ENCODE data around the gene PALB2. TPM values are rescaled to one million over a fixed set of nuclear protein-coding genes. Genes with fewer than 3 reads are reported as not detected.
"Not testable (repeated sequence)": the region's sequence is repeated elsewhere in the genome, so short reads cannot be mapped to it uniquely, and the experiment has no call there.

Gene PALB2
- total and polyA plus RNA-seq, 2 of the 8 experiments (the other 6 are each of a cell fraction or from before 2014, with no cell fraction given): 12.5 to 33.1 TPM

DNA sequence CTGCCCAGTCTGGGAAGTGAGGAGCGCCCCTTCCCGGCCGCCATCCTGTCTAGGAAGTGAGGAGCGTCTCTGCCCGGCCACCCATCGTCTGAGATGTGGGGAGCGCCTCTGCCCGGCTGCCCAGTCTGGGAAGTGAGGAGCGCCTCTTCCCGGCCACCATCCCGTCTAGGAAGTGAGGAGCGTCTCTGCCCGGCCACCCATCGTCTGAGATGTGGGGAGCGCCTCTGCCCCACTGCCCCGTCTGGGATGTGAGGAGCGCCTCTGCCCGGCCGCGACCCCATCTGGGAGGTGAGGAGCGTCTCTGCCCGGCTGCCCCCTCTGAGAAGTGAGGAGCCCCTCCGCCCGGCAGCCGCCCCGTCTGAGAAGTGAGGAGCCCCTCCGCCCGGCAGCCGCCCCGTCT, 57.8 kb downstream of the PALB2 start:
- Histone ChIP-seq H4K20me1 (replicated peaks in 1 of 2; ENCODE audit: control insufficient read depth in 1 of 2, insufficient read depth in 2 of 2, low read length in 2 of 2) (peaks cover 7 to 16% of the 10 kb centered on the region in 2 experiments), H3K79me2 (ENCODE audit: control insufficient read depth in 1 of 2, insufficient read depth in 2 of 2, low read length in 2 of 2) (peaks cover 0 to 12% of the 10 kb centered on the region in 2 experiments; a peak in 1 of 4 replicates), H3K36me3 (ENCODE audit: control insufficient read depth in 2 of 4, insufficient read depth in 4 of 4, low read length in 3 of 4) (peaks cover 15 to 63% (median 41%) of the 10 kb centered on the region in 4 experiments; a peak in 7 of 8 replicates)
- H3K9me3 ChIP-seq (ENCODE audit: insufficient read depth in 2 of 2, low read depth in 1 of 2, low read length in 1 of 2); H3K56ac ChIP-seq (replicated peaks; ENCODE audit: insufficient read length, low read depth, low read length); H3K9ac ChIP-seq (replicated peaks in 1 of 4; ENCODE audit: extremely low read depth in 1 of 4, low read depth in 3 of 4, low read length in 3 of 4); CTCF ChIA-PET (ENCODE audit: partially characterized antibody); H2AK5ac ChIP-seq (ENCODE audit: low read depth, low read length); H3K4me2 ChIP-seq (ENCODE audit: insufficient read depth in 1 of 2, low read depth in 2 of 2, low read length in 2 of 2); H2AFZ ChIP-seq (ENCODE audit: low read length); H2BK5ac ChIP-seq (ENCODE audit: low read depth, low read length); H2BK20ac ChIP-seq (ENCODE audit: low read length); H3K4ac ChIP-seq (replicated peaks; ENCODE audit: insufficient read length, low read depth, low read length); H3K79me1 ChIP-seq (ENCODE audit: low read depth, low read length); H3K4me1 ChIP-seq (replicated peaks in 1 of 4; ENCODE audit: control insufficient read depth in 3 of 4, insufficient read depth in 4 of 4, low read length in 3 of 4); H3K14ac ChIP-seq (ENCODE audit: insufficient read length); H3K27me3 ChIP-seq (replicated peaks in 1 of 4; ENCODE audit: control insufficient read depth in 3 of 4, extremely low read depth in 1 of 4, insufficient read depth in 3 of 4, low read length in 3 of 4); H4K91ac ChIP-seq (replicated peaks; ENCODE audit: insufficient read length, low read length); H3K23ac ChIP-seq (ENCODE audit: insufficient read length); H3K27ac ChIP-seq (ENCODE audit: low read depth, low read length); H4K5ac ChIP-seq (ENCODE audit: insufficient read length, low read depth, low read length); H4K8ac ChIP-seq (ENCODE audit: extremely low read depth, insufficient read depth, low read length); H3K23me2 ChIP-seq (ENCODE audit: low read depth, low read length); H3K18ac ChIP-seq (ENCODE audit: extremely low read depth, low read length); H2BK12ac ChIP-seq (ENCODE audit: low read depth, low read length); FAIRE-seq; H2BK15ac ChIP-seq (ENCODE audit: low read length); H3K4me3 ChIP-seq (ENCODE audit: extremely low read depth in 1 of 4, insufficient read depth in 2 of 4, low read depth in 3 of 4, low read length in 4 of 4); H2BK120ac ChIP-seq (replicated peaks; ENCODE audit: low read depth, low read length); DNase-seq (ENCODE audit: low read depth in 1 of 2, low spot score in 2 of 2): not testable (repeated sequence)
- 94% methylated on average over 18 of the region's 30 CpGs; no CpG with 5 or more reads in 1 of the 2 experiments for WGBS, 2 experiments (ENCODE audit: extremely low coverage in 1 of 2, insufficient coverage in 1 of 2, insufficient read length in 1 of 2, insufficient replicate concordance in 2 of 2, low coverage in 1 of 2, low lambda C conversion rate in 2 of 2, missing lambda C conversion rate in 1 of 2)
- POLR2A ChIA-PET (ENCODE audit: partially characterized antibody): interaction anchor here (2.1 kb wide), 1 partner anchor 74 kb away, joined by 6 read pairs; no protein-coding TSS in a partner anchor

Measured in H1 (cell line).